Mesodermal cell (in vitro differentiated cells): ENCODE data around the gene PEX11G.

Experiments
- H3K27ac ChIP-seq: 2 replicates; pipeline ENCODE4 v1.7.0; 2013; ENCODE audit warnings: mild to moderate bottlenecking, low read depth, low read length, moderate library complexity; ENCODE audit not compliant: severe bottlenecking
- H3K36me3 ChIP-seq: 2 replicates; pipeline ENCODE4 v1.7.1; 2013; ENCODE audit warnings: mild to moderate bottlenecking, low read length, moderate library complexity; ENCODE audit not compliant: control insufficient read depth, insufficient read depth
- H3K4me1 ChIP-seq: one replicate; pipeline ENCODE4 v1.7.1; 2013; ENCODE audit warnings: mild to moderate bottlenecking, low read length; ENCODE audit not compliant: insufficient read depth, control insufficient read depth, poor library complexity, severe bottlenecking
- H3K4me3 ChIP-seq: 2 replicates; pipeline ENCODE4 v1.7.0; 2013; ENCODE audit warnings: low read length, control low read depth, mild to moderate bottlenecking; ENCODE audit not compliant: insufficient read depth, poor library complexity, severe bottlenecking; ENCODE audit errors: extremely low read depth
- H3K9me3 ChIP-seq: 2 replicates; pipeline ENCODE4 v1.7.1; 2013; ENCODE audit warnings: mild to moderate bottlenecking, low read length, moderate library complexity; ENCODE audit not compliant: control insufficient read depth
- WGBS, 2 experiments: methylation state at CpG; one replicate each; pipeline ENCODE4 v1.1.5; 2013; ENCODE audit warnings: missing lambda C conversion rate in 2 of 2; ENCODE audit not compliant: insufficient coverage in 2 of 2; 5-methylcytosine and 5-hydroxymethylcytosine counted together

Gene PEX11G

DNA sequence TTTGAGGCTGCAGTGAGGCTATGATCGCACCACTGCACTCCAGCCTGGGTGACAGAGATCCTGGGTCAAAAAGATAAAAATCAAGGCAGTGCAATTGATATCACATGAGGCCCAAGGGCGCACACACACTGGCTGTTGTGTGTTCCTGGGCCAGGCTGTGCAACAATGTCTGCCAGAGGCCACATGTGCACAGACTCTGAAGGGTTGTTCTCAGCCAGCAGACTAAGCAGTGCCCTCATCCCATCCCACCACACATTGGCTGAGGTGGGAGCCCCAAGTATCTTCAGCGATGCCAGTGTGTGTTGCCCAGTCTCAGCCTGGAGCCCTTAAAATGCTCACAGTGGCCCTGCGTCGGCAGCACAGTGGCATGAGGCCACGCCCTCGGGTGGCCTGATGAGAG, 12.6 kb downstream of the PEX11G start:
- H3K27ac ChIP-seq, result no peak overlapping the region
- H3K4me3 ChIP-seq, result no peak overlapping the region
- 93 to 97% methylated on average over 7 of the region's 7 CpGs for WGBS, 2 experiments
- H3K9me3 ChIP-seq, result no peaks in the 10 kb centered on the region
- peaks cover 6% of the 10 kb centered on the region for H3K36me3 ChIP-seq
- no peaks in the 10 kb centered on the region for H3K4me1 ChIP-seq

DNA sequence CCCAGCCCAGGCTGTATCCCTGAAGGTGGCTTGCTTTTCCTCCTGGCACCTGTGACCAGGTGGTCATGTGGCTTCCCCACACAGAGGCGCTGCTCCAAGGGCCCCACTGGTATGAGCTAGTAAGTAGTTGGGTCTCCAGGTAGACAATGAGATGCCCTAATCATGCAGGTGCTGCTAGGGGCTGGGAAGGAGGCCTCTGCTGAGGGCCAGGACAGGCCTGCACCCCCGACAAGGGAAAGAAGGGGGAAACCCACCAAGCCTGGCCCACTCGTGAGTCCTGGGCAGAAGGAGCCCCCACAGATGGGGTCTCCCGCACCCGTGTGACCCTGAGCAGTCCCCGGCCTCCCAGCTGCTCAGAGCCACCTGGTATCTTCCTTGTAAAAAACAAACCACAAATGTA, 13.2 kb downstream of the PEX11G start:
- Histone ChIP-seq H3K9me3 (no peaks in the 10 kb centered on the region), H3K36me3 (peaks cover 10% of the 10 kb centered on the region), H3K4me1 (no peaks in the 10 kb centered on the region), H3K27ac (no peak overlapping the region), H3K4me3 (no peak overlapping the region)
- 85 to 87% methylated on average over 2 to 4 of the region's 6 CpGs for WGBS, 2 experiments

DNA sequence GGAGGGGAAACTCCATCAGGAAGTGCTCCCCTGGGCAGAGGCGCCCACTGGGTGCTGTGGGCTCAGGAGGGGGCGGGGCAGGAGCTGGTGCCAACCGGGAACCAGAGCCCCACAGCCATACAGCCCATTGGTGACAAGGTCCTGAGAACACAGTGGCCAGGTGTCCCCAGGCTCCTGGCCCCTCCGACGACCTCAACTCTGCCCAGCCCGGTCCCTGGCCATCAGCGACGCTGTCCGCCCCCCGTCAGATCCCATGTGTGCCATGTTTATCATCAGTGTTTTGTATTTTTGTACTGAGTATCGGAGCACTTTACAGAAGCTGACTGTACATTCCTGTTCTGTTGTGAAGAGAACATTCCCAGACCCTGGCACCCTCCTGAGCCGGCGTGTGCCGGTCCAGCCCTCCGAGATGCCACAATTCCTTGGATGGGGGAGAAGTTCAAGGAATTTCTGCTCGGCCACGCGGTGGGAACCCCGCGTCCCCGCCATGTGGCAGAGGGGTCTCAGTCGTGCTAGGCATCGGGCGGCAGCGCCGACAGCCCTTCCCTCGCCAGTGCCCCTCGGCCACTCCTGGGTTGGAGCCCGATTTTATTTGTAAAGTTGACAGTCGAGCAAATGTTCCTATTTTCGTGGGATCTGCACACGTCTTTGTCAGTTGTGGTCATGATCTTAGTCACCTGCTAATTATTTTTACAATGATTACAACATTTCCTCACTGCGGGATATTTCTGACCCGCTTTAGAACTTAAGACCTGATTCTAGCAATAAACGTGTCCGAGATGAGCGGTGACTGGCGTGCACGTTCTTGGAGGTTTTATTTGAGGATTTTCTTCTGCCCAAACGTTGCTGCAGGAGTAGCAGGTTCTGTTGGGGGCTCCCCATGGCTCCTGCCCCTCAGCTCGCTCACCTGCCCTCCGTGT, 16.9 kb downstream of the PEX11G start:
- 90 to 91% methylated on average over 39 to 40 of the region's 42 CpGs for WGBS, 2 experiments
- Histone ChIP-seq H3K9me3 (no peaks in the 10 kb centered on the region), H3K27ac (no peak overlapping the region), H3K36me3 (peaks cover 37% of the 10 kb centered on the region), H3K4me1 (no peaks in the 10 kb centered on the region), H3K4me3 (no peak overlapping the region)

DNA sequence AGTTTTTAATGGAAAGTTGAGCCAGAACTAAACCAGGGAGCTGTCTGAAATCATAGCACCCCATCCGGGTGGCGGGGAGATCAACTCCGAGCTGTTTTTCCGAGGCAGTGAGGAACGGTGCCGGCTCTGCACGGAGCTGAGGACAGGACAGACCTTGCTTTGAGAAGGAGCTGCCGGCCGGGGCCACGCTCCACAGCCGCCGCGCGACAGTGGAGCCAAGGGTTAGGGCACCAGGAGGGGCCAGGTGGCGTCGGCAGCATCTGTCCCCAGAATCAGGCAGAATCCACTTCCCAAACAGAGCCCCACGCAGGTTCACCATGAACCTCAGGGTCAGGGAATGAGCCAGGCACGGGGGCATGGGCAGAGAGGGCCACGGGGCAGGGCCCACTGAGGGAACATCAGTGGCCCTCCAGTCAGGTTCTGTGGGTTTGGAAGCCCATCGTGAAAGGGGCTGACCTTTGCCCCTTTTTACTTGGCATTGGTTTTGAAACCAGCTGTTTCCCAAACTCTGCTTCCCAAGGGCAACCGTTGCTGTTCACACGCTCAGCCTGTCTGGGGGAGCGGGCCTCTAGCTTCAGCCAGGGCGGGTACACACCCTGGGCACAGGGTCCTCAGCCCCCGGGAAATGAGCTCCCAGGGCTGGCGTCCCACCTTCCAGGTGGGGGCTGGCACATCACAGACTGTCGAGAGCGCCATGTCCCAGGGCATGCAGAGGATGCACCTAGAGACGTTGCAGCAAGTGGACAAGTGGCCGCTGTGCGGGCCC, 18.1 kb downstream of the PEX11G start:
- Histone ChIP-seq H3K36me3 (peaks cover 37% of the 10 kb centered on the region), H3K27ac (no peak overlapping the region), H3K9me3 (no peaks in the 10 kb centered on the region), H3K4me3 (no peak overlapping the region), H3K4me1 (no peaks in the 10 kb centered on the region)
- WGBS, 2 experiments, result 93 to 97% methylated on average over 27 to 31 of the region's 31 CpGs

DNA sequence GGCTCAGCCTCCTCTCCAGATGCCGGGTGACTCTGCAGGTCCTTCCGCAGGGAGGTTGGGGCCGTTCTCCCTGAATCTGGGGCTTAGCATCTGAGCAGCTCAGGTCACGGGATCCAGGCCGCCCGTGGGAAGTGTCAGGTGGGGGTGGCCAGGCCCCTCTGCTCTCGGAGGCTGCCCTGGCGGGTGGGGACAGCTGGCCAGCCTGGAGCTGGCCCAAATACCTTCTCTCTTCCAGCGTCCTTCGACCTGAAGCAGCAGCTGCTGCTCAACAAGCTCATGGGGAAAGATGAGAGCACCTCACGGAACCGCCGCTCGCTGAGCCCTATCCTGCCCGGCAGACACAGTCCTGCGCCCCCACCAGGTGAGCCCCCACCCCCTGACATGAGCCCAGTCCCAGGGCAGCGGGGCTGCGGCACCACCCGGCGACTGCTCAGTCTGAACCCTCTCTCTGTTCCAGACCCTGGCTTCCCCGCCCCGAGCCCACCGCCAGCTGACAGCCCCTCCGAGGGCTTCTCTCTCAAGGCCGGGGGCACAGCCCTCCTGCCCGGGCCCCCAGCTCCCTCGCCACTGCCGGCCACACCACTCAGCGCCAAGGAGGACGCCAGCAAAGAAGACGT, 19.1 kb downstream of the PEX11G start:
- no peak overlapping the region for H3K27ac ChIP-seq
- peaks cover 42% of the 10 kb centered on the region for H3K36me3 ChIP-seq
- 94 to 95% methylated on average over 26 to 29 of the region's 31 CpGs for WGBS, 2 experiments
- H3K4me3 ChIP-seq, result no peak overlapping the region
- H3K9me3 ChIP-seq, result no peaks in the 10 kb centered on the region
- H3K4me1 ChIP-seq, result no peaks in the 10 kb centered on the region

DNA sequence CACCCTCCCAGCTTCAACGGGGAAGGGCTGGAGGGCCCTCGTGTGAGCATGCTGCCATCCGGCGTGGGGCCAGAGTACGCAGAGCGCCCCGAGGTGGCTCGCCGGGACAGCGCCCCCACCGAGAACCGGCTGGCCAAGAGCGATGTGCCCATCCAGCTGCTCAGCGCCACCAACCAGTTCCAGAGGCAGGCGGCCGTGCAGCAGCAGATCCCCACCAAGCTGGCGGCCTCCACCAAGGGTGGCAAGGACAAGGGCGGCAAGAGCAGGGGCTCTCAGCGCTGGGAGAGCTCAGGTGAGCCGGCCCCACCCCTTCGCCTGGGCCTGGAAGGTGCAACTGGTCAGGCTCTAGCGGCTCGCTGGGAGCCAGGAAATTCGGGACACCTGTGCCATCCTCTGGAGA, 20.0 kb downstream of the PEX11G start:
- H3K4me1 ChIP-seq, result no peaks in the 10 kb centered on the region
- H3K9me3 ChIP-seq, result no peaks in the 10 kb centered on the region
- no peak overlapping the region for H3K4me3 ChIP-seq
- peaks cover 48% of the 10 kb centered on the region for H3K36me3 ChIP-seq
- H3K27ac ChIP-seq, result no peak overlapping the region
- 88 to 92% methylated on average over 24 of the region's 24 CpGs for WGBS, 2 experiments

DNA sequence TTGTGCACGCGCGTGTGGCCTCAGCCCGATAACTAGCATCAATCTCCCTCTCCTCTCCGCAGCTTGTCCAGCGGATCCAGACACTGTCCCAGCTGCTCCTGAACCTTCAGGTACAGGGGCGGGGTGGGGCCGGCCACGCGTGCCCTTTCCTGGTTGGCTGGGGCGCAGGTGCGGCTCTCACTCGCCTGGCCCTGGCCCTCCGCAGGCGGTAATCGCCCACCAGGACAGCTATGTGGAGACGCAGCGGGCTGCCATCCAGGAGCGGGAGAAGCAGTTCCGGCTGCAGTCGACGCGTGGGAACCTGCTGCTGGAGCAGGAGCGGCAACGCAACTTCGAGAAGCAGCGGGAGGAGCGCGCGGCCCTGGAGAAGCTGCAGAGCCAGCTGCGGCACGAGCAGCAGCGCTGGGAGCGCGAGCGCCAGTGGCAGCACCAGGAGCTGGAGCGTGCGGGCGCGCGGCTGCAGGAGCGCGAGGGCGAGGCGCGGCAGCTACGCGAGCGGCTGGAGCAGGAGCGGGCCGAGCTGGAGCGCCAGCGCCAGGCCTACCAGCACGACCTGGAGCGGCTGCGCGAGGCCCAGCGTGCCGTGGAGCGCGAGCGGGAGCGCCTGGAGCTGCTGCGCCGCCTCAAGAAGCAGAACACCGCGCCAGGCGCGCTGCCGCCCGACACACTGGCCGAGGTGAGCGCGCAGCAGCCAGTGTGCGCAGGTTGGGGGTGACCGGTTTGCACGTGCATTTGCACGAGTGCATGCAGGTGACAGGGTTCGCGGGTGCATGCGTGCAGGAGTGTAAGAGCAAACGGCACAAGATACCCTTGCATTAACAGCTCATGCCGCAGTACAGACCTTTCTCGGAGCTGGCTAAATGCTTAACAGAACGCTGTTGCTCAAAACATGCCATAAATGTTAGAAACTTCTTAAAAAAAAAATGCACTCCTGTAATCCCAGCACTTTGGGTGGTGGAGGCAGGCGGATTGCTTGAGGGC, 21.5 kb downstream of the PEX11G start:
- H3K4me1 ChIP-seq, result no peaks in the 10 kb centered on the region
- H3K27ac ChIP-seq, result no peak overlapping the region
- WGBS, 2 experiments, result 95 to 97% methylated on average over 77 to 84 of the region's 86 CpGs
- H3K9me3 ChIP-seq, result no peaks in the 10 kb centered on the region
- peaks cover 62% of the 10 kb centered on the region for H3K36me3 ChIP-seq
- H3K4me3 ChIP-seq, result no peak overlapping the region

DNA sequence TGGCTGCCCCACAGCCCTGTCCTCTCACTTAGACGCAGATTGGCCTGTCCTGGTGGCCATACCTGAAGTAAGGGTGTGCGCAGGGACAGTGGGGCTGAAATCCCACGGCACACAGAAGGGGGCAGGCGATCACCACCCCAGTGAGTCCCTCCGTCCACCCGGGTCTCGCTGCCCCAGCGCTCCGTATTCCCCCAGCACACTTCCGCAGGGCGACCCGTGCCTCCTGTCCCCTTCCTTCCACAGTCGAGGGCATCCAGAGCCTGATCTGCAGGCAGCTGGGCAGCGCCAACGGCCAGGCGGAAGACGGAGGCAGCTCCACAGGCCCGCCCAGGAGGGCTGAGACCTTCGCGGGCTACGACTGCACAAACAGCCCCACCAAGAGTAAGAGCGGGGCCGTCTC, 25.3 kb downstream of the PEX11G start:
- no peaks in the 10 kb centered on the region for H3K9me3 ChIP-seq
- H3K27ac ChIP-seq, result no peak overlapping the region
- no peak overlapping the region for H3K4me3 ChIP-seq
- peaks cover 54% of the 10 kb centered on the region for H3K36me3 ChIP-seq
- H3K4me1 ChIP-seq, result peaks cover 14% of the 10 kb centered on the region
- whole genome bisulfite sequencing, 2 experiments, result 90 to 94% methylated on average over 19 to 21 of the region's 23 CpGs

DNA sequence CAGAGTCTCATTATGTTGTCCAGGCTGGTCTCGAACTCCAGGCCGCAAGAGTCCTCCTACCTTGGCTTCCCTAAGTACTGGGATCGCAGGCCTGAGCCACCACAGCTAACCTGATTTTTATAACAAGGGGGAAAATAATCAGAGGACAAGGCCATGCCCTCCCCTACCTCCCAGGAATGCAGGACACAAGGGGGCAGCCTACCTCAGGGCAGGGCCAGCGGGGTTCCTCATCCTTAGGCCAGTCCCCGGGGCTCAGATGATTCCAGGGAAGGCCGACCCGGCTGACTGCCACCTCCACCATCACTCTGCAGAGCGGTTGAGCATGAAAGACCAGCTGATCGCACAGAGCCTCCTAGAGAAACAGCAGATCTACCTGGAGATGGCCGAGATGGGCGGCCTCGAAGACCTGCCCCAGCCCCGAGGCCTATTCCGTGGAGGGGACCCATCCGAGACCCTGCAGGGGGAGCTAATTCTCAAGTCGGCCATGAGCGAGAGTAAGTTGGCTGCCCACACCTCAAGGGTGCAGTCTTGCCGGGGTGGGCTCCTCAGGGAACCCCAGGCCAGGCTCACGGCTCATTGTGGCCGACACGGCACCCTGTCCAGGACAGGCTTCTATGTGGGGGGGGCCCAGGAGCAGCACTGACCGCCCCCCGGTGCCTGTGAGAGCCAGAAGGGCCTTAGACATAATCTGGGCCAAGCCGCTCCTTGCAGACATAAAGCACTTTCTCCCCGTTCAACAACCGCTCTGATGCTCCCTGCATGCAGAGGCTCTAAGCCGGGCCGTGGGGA, 26.8 kb downstream of the PEX11G start:
- Histone ChIP-seq H3K4me1 (peaks cover 14% of the 10 kb centered on the region), H3K36me3 (peaks cover 59% of the 10 kb centered on the region), H3K9me3 (no peaks in the 10 kb centered on the region), H3K4me3 (no peak overlapping the region), H3K27ac (no peak overlapping the region)
- 92 to 93% methylated on average over 21 to 26 of the region's 28 CpGs for WGBS, 2 experiments
